Measurements from ENCODE around the gene CST4.
"Not testable (repeated sequence)": the region's sequence is repeated elsewhere in the genome, so short reads cannot be mapped to it uniquely, and the experiment has no call there.

Gene CST4

DNA sequence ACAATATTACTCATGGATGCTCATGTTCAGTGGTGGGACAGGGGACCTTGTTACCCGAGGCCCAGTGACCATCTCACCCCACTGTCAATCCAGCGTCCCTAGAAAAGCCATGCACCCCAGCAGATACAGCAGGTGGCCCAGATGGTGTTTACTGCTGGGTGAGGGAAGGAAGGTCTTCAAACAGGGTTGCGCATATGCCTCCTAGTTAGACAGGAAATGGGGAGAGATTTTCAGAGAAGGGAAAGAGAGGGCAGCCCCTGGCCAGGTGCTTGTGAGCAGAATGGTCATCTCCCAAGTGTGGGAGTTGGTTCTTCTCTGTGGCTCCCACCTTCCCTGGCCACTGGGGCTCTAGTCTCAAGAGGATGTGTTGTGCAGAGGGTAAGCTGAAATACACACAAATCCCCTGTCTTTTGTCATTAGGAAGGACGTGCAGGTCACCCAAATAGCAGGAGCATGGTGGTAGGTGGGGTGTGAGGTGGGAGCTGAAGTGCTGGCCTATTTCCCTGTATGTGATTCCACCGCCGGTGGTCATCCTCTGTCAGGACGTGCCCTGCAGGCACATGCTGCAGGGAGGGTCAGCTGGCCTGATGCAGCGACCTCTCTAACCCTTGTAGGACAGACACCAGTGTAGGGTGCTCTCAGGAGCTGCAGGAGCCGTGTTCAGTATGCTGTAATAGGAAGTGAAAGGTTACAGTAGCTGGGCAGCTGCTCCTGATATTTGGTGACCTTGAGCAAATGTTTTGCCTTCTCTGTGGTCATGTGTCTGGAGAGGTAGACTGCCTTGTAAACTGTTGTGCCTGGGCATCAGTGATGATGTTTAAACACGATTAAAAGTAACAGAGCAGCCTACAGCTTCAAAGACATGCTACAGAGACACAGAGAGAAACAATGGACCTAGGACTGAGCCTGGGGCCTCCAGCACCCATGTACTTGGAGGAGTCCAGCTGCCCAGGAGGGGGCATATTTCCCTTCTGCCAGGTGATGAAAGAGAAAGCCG lies 47.9 kb downstream of the CST4 start:
- Histone ChIP-seq H3K36me3 (ENCODE audit: insufficient read depth, low read length) (no peaks in the 10 kb centered on the region), H3K27me3 (ENCODE audit: insufficient read depth, low read length) (peaks cover 13% of the 10 kb centered on the region), H3K9ac (ENCODE audit: low read depth, low read length) (no peak overlapping the region), H3K27ac (ENCODE audit: low read depth, low read length) (no peak overlapping the region), H3K4me1 (ENCODE audit: insufficient read depth, low read length) (peaks cover 8% of the 10 kb centered on the region), H3K4me3 (ENCODE audit: low read length) (no peak overlapping the region), H3K9me3 (ENCODE audit: insufficient read depth, low read depth, low read length) (no peaks in the 10 kb centered on the region)
- WGBS = 85% methylated on average over 11 of the region's 11 CpGs

DNA sequence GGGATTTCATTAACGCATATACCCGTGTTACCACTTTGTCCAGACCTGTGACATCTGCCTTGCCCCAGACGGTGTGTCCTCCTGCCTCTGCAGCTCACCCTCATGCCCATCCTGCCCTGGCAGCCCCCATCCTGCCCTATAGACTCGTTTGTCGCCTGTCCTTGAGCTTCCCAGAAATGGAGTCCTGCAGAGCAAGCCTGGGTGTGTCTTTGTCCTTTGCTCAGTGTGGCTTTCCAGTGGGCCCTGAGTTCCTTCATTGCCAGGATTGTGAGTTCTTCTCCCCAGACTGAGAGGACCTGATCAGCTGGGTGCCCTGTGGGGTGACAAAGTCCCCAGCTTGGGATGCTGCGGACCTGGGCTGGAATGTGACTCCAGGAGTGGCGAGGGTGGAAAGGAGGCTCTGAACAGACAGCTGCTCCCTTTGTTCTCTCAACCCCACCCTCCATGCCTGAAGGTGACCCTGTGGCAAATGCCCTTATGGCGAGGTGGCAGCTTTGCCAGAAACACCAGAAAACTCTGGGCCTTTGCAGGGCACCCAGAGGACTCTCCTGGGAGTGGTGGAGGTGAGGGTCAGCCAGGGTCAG lies 48.7 kb downstream of the CST4 start:
- peaks cover 8% of the 10 kb centered on the region for H3K4me1 ChIP-seq (ENCODE audit: insufficient read depth, low read length)
- WGBS = 88% methylated on average over 8 of the region's 8 CpGs
- peaks cover 14% of the 10 kb centered on the region for H3K27me3 ChIP-seq (ENCODE audit: insufficient read depth, low read length)
- no peak overlapping the region for H3K4me3 ChIP-seq (ENCODE audit: low read length)
- H3K27ac ChIP-seq (ENCODE audit: low read depth, low read length) = no peak overlapping the region
- H3K9ac ChIP-seq (ENCODE audit: low read depth, low read length) = no peak overlapping the region
- no peaks in the 10 kb centered on the region for H3K36me3 ChIP-seq (ENCODE audit: insufficient read depth, low read length)
- H3K9me3 ChIP-seq (ENCODE audit: insufficient read depth, low read depth, low read length) = no peaks in the 10 kb centered on the region

DNA sequence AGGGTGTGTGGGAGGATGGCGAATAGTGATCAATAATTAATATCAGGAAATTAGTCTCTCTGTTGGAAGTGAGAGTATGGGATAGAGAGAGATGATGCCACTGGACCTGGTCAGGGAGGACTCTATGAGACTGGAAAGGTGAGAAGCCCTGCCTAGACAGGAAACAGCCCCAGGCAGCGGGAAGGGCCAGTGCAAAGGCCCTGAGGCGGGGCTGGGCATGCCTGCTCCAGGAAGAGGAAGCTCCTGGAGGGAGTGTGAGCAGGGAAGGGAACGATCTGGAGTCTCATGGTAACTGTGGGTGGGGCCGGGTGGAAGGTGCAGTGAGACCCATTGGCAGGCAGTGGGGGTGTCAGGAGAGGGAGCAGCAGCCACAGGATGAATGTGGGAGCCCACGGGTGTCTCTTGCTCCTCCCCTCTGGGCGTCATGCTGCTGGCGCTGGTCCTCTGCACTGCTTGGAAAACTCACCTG lies 49.3 kb downstream of the CST4 start:
- H3K27me3 ChIP-seq (ENCODE audit: insufficient read depth, low read length) = peaks cover 14% of the 10 kb centered on the region
- peaks cover 8% of the 10 kb centered on the region for H3K4me1 ChIP-seq (ENCODE audit: insufficient read depth, low read length)
- H3K4me3 ChIP-seq (ENCODE audit: low read length) = no peak overlapping the region
- no peaks in the 10 kb centered on the region for H3K9me3 ChIP-seq (ENCODE audit: insufficient read depth, low read depth, low read length)
- H3K9ac ChIP-seq (ENCODE audit: low read depth, low read length) = no peak overlapping the region
- H3K27ac ChIP-seq (ENCODE audit: low read depth, low read length) = no peak overlapping the region
- WGBS = 84% methylated on average over 8 of the region's 8 CpGs
- H3K36me3 ChIP-seq (ENCODE audit: insufficient read depth, low read length) = no peaks in the 10 kb centered on the region

DNA sequence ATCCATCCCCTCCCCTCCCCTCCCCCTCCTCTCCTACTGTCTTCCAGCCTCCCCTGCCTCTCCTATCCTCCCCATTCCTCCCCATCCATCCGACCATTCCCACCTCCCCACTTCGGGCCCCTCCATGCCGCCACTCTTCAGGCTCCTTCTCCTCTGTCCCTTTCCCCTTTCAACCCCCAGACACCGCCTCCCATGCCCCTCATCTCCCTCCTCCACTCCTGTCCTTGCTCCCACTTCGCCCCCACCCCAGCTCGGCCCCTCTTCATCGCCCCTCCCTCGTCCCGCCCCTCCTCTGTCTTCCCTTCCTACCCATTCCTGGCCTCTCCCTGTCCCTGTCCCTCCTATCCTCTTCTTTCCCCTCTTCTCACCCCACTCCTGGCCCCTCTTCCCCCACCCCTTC lies 50.5 kb downstream of the CST4 start:
- no peaks in the 10 kb centered on the region for H3K9me3 ChIP-seq (ENCODE audit: insufficient read depth, low read depth, low read length)
- 56% methylated on average over 9 of the region's 9 CpGs for WGBS
- H3K36me3 ChIP-seq (ENCODE audit: insufficient read depth, low read length) = no peaks in the 10 kb centered on the region
- H3K27me3 ChIP-seq (ENCODE audit: insufficient read depth, low read length) = peaks cover 14% of the 10 kb centered on the region
- no peak overlapping the region for H3K4me3 ChIP-seq (ENCODE audit: low read length)
- H3K9ac ChIP-seq (ENCODE audit: low read depth, low read length) = no peak overlapping the region
- H3K4me1 ChIP-seq (ENCODE audit: insufficient read depth, low read length) = peaks cover 8% of the 10 kb centered on the region
- H3K27ac ChIP-seq (ENCODE audit: low read depth, low read length) = no peak overlapping the region

DNA sequence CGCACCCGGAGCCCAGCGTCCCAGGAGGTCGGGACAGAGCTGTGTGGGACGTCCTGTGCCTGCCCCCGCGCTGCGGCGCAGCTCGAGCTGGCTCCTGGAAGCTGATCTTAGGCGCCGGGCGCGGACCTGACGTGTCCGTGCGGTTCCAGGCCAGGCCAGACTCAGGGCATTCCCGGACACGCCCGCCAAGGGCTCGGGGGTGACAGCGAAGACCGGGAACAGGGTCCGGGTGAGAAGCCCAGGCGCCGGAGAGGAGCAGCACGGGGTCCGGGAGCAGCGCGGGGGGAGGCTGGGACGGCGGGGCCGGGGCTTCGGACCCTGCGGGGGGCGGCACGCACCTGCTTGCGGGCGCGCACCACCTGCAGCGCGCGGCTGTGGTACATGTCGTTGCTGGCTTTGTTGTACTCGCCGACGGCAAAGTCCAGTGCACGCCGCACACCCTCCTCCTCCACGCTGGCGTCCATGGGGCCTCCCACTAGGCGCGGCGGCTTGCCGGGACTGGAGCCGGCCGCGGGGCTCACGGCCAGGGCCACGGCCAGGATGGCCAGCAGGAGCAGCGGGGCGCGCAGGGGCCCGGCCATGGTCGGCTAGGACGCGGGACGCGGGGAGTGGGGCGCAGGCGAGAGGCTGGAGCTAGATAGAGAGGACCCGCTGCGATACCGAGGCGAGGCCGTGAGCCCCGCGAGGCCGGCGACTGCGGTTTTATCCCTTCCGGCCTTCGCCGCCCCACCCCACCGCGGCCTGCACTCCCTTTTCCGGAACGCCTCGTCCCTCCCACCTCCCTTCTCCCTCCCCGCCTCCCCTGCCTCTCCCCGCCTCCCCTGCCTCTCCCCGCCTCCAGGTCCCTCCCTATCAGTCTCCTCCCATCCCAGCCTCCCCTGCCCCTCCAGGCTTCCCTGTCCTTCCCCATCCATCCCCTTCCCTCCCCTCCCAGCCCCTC lies 51.3 kb downstream of the CST4 start, which contains the start of gene CST3:
CST3 (minus strand) TSS at position 674 of the 940 bp plus-strand sequence; CDS start at position 581, 93 bp downstream.
- Histone ChIP-seq H3K36me3 (ENCODE audit: insufficient read depth, low read length) (0 out of 2 replicates have a peak, but pooled peaks cover 2% of the 10 kb centered on the region), H3K4me1 (ENCODE audit: insufficient read depth, low read length) (peaks cover 8% of the 10 kb centered on the region), H3K9ac (ENCODE audit: low read depth, low read length) (peak within 1 kb of the TSS; percentile 78), H3K9me3 (ENCODE audit: insufficient read depth, low read depth, low read length) (no peaks in the 10 kb centered on the region), H3K4me3 (ENCODE audit: low read length) (peak within 1 kb of the TSS; percentile 83), H3K27me3 (ENCODE audit: insufficient read depth, low read length) (peaks cover 14% of the 10 kb centered on the region), H3K27ac (ENCODE audit: low read depth, low read length) (peak within 1 kb of the TSS; percentile 41; the same call in 1 of the 2 replicates)
- WGBS = under 1% methylated on average over 92 of the region's 92 CpGs

DNA sequence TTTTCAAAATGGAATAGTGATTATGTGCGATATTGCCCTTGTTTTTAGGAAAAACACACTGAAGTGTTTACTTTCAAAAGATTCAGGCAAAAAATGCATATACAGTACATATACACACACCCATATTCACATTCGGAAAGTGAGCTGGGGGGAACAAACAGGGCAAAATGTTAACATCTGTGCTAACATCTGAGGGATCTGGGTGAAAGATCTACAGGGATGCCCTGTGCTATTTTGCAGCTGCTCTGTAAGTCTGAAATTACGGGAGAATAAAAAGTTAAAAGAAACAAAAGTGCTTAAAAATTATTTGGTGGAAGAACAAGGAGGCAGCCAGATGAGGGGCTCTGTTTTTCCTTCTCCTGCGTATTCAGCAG lies 51.9 kb downstream of the CST4 start:
- Histone ChIP-seq H3K27ac (ENCODE audit: low read depth, low read length) (no peak overlapping the region), H3K36me3 (ENCODE audit: insufficient read depth, low read length) (0 out of 2 replicates have a peak, but pooled peaks cover 3% of the 10 kb centered on the region), H3K9me3 (ENCODE audit: insufficient read depth, low read depth, low read length) (no peaks in the 10 kb centered on the region), H3K4me3 (ENCODE audit: low read length) (peak overlapping the region; percentile 83), H3K27me3 (ENCODE audit: insufficient read depth, low read length) (peaks cover 14% of the 10 kb centered on the region), H3K4me1 (ENCODE audit: insufficient read depth, low read length) (peaks cover 8% of the 10 kb centered on the region), H3K9ac (ENCODE audit: low read depth, low read length) (peak overlapping the region; percentile 78; the same call in 1 of the 2 replicates)
- WGBS = 44% methylated on average over 4 of the region's 4 CpGs

DNA sequence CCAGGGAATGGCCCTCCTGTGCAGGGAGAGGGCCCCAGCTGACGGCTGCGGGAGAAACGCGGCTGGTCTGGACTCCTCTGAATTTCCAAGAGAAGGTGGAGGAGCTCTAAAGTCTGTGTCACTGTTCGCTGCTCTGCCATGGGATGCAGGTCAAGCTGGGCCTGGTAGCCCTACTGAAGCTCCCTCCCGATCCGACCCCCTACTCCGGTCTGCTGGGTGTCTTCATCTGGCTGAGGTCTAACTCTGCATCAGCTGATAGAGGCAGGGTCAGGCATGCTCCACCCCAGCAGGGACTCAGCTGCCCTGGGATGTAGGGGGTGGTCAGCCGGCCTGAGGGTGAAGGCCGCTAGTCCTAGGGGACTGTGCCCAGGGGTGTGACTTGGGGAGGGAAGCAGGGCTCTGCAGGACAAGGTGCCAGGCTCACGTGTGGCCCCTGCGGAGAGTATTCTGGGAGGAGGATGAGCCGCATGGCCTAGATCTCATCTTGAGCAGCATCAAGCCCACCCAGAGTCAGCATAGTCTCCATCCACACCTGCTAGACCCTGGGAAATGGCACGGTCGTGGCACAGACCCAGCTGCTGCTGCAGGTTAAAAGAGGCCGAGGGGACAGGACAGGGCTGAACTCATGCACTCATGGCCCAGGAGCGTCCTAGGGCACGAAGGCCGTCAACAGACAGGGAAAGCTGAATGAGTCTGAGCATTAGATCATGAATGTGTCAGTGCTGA lies 52.5 kb downstream of the CST4 start:
- WGBS = 81% methylated on average over 19 of the region's 19 CpGs
- Histone ChIP-seq H3K4me3 (ENCODE audit: low read length) (peak overlapping the region; percentile 83), H3K27ac (ENCODE audit: low read depth, low read length) (no peak overlapping the region)

DNA sequence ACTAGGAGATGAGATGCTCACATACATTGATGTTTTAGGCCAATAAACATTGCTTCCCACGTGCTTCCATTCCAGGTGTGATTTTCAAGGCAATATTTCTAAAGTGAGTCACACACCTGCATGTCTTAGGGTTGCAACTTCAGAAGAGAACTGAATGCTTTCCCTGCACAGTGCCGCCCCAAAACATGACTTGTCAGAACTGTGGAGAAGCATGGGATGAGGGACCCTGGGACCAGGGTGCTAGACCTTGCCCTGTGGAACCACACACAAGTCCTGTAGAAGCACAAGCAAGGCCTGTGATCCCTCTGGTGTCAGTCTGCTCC lies 53.1 kb downstream of the CST4 start:
- not testable (repeated sequence) for H3K36me3 ChIP-seq (ENCODE audit: insufficient read depth, low read length); H3K9me3 ChIP-seq (ENCODE audit: insufficient read depth, low read depth, low read length); H3K4me3 ChIP-seq (ENCODE audit: low read length); H3K9ac ChIP-seq (ENCODE audit: low read depth, low read length); H3K4me1 ChIP-seq (ENCODE audit: insufficient read depth, low read length); H3K27ac ChIP-seq (ENCODE audit: low read depth, low read length)
- H3K27me3 ChIP-seq (ENCODE audit: insufficient read depth, low read length) = peaks cover 14% of the 10 kb centered on the region
- WGBS = 90% methylated on average over 1 of the region's 2 CpGs

More for the DNA sequence above, 52.5 kb downstream of the CST4 start:
- Histone ChIP-seq H3K27me3 (ENCODE audit: insufficient read depth, low read length) (peaks cover 14% of the 10 kb centered on the region), H3K36me3 (ENCODE audit: insufficient read depth, low read length) (0 out of 2 replicates have a peak, but pooled peaks cover 3% of the 10 kb centered on the region), H3K9me3 (ENCODE audit: insufficient read depth, low read depth, low read length) (no peaks in the 10 kb centered on the region), H3K4me1 (ENCODE audit: insufficient read depth, low read length) (peaks cover 8% of the 10 kb centered on the region), H3K9ac (ENCODE audit: low read depth, low read length) (no peak overlapping the region)

Data from HUES64 (cell line).